SK-N-SH treated with all-trans-retinoic acid at 6 μM for 48 hours (cell line): ENCODE measurements around the gene COX11.

Experiments
- ARNTL ChIP-seq: fragments of 450-650 bp; formaldehyde crosslinking; IDR thresholded peaks from 2 replicates; pipeline ENCODE4 v1.5.0; 2020; ENCODE audit warnings: low read depth, mild to moderate bottlenecking, moderate library complexity, borderline replicate concordance
- CREB5 ChIP-seq: fragments of 250-450 bp; sonication (Bioruptor Pico); IDR thresholded peaks from 2 replicates; pipeline ENCODE4 v1.5.1; 2020; ENCODE audit warnings: low read depth, mild to moderate bottlenecking, moderate library complexity
- OSR1 ChIP-seq: fragments of 250-450 bp; sonication (Bioruptor Pico); IDR thresholded peaks from 2 replicates; pipeline ENCODE4 v1.8.0; 2022; ENCODE audit warnings: moderate library complexity, mild to moderate bottlenecking, inconsistent platforms
- POU6F1 ChIP-seq: fragments of 250-450 bp; sonication (Bioruptor Pico); IDR thresholded peaks from 2 replicates; pipeline ENCODE4 v1.8.0; 2021; ENCODE audit warnings: low read depth, mild to moderate bottlenecking, moderate library complexity, borderline replicate concordance
- PPARA ChIP-seq: fragments of 250-450 bp; sonication (Bioruptor Pico); IDR thresholded peaks from 2 replicates; pipeline ENCODE4 v1.5.0; 2020; ENCODE audit warnings: mild to moderate bottlenecking, borderline replicate concordance
- RARB ChIP-seq: fragments of 250-450 bp; sonication (Bioruptor Pico); IDR thresholded peaks from 2 replicates; pipeline ENCODE4 v1.8.0; 2021; ENCODE audit warnings: mild to moderate bottlenecking, moderate library complexity
- SNAI2 ChIP-seq: fragments of 250-450 bp; sonication (Bioruptor Pico); IDR thresholded peaks from 2 replicates; pipeline ENCODE4 v1.5.0; 2020; ENCODE audit warnings: mild to moderate bottlenecking, moderate library complexity
- TCF4 ChIP-seq: fragments of 250-450 bp; sonication (Bioruptor Pico); IDR thresholded peaks from 2 replicates; pipeline ENCODE4 v1.8.0; 2021; ENCODE audit warnings: mild to moderate bottlenecking, moderate library complexity, borderline replicate concordance
- ZC3H10 ChIP-seq: fragments of 250-450 bp; sonication (Bioruptor Pico); IDR thresholded peaks from 2 replicates; pipeline ENCODE4 v1.5.1; 2021; ENCODE audit warnings: mild to moderate bottlenecking, moderate library complexity
- ZFP3 ChIP-seq: fragments of 250-450 bp; sonication (Bioruptor Pico); IDR thresholded peaks from 2 replicates; pipeline ENCODE4 v1.5.0; 2020; ENCODE audit warnings: mild to moderate bottlenecking, moderate library complexity
- ZFP30 ChIP-seq: fragments of 450-650 bp; formaldehyde crosslinking; IDR thresholded peaks from 2 replicates; pipeline ENCODE4 v1.5.0; 2022; ENCODE audit warnings: mild to moderate bottlenecking, moderate library complexity
- TF ChIP-seq, protein P1 (sequence below): fragments of 250-450 bp; sonication (Bioruptor Pico); IDR thresholded peaks from 2 replicates; pipeline ENCODE4 v1.5.0; 2020; ENCODE audit warnings: mild to moderate bottlenecking, moderate library complexity
- TF ChIP-seq, protein P2 (sequence below): fragments of 250-450 bp; sonication (Bioruptor Pico); IDR thresholded peaks from 2 replicates; pipeline ENCODE4 v1.8.0; 2020; ENCODE audit warnings: mild to moderate bottlenecking, moderate library complexity, borderline replicate concordance

GRCh38 chr17:54956791-54957190, 11.7 kb downstream of the COX11 start:
- TF ChIP-seq CREB5 (CRISPR knock-in tag) (no peak), OSR1 (CRISPR knock-in tag) (no peak), PPARA (no peak), TCF4 (CRISPR knock-in tag) (no peak), ZFP3 (CRISPR knock-in tag) (no peak), ZFP30 (CRISPR knock-in tag) (no peak), POU6F1 (CRISPR knock-in tag) (no peak), SNAI2 (CRISPR knock-in tag) (no peak), ARNTL (CRISPR knock-in tag) (no peak), ZC3H10 (CRISPR knock-in tag) (no peak), RARB (CRISPR knock-in tag) (no peak)
- TF ChIP-seq, protein P1, sequence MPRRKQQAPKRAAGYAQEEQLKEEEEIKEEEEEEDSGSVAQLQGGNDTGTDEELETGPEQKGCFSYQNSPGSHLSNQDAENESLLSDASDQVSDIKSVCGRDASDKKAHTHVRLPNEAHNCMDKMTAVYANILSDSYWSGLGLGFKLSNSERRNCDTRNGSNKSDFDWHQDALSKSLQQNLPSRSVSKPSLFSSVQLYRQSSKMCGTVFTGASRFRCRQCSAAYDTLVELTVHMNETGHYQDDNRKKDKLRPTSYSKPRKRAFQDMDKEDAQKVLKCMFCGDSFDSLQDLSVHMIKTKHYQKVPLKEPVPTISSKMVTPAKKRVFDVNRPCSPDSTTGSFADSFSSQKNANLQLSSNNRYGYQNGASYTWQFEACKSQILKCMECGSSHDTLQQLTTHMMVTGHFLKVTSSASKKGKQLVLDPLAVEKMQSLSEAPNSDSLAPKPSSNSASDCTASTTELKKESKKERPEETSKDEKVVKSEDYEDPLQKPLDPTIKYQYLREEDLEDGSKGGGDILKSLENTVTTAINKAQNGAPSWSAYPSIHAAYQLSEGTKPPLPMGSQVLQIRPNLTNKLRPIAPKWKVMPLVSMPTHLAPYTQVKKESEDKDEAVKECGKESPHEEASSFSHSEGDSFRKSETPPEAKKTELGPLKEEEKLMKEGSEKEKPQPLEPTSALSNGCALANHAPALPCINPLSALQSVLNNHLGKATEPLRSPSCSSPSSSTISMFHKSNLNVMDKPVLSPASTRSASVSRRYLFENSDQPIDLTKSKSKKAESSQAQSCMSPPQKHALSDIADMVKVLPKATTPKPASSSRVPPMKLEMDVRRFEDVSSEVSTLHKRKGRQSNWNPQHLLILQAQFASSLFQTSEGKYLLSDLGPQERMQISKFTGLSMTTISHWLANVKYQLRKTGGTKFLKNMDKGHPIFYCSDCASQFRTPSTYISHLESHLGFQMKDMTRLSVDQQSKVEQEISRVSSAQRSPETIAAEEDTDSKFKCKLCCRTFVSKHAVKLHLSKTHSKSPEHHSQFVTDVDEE (CRISPR knock-in tag) = no peak
- TF ChIP-seq, protein P2, sequence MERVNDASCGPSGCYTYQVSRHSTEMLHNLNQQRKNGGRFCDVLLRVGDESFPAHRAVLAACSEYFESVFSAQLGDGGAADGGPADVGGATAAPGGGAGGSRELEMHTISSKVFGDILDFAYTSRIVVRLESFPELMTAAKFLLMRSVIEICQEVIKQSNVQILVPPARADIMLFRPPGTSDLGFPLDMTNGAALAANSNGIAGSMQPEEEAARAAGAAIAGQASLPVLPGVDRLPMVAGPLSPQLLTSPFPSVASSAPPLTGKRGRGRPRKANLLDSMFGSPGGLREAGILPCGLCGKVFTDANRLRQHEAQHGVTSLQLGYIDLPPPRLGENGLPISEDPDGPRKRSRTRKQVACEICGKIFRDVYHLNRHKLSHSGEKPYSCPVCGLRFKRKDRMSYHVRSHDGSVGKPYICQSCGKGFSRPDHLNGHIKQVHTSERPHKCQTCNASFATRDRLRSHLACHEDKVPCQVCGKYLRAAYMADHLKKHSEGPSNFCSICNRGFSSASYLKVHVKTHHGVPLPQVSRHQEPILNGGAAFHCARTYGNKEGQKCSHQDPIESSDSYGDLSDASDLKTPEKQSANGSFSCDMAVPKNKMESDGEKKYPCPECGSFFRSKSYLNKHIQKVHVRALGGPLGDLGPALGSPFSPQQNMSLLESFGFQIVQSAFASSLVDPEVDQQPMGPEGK (CRISPR knock-in tag) = no peak
